Astrocyte (in vitro differentiated cells and primary cell): ENCODE results near the gene FKBP1B. TPM values are rescaled to one million over a fixed set of nuclear protein-coding genes. Genes with fewer than 3 reads are reported as not detected.
A peak's percentile ranks its signal among the peaks of the same experiment; 100 is the strongest.
"Not testable (repeated sequence)": the region's sequence is repeated elsewhere in the genome, so short reads cannot be mapped to it uniquely, and the experiment has no call there.

Experiments
- DNase-seq: peaks from one replicate; pipeline ENCODE4 v3.0.0-alpha.2; 2010; ENCODE audit warnings: low read depth
- FAIRE-seq: peaks from 2 replicates; lab custom pipeline; 2011; peaks lifted over from hg19 to GRCh38; lab: Jason Lieb, UNC
- H2AFZ ChIP-seq: 2 replicates; pipeline ENCODE4 v1.6.0; 2012; ENCODE audit warnings: low read depth, low read length, inconsistent platforms
- H3K27ac ChIP-seq: 2 replicates; pipeline ENCODE4 v1.5.1; 2011; ENCODE audit warnings: low read depth, low read length, inconsistent platforms
- H3K27me3 ChIP-seq: 2 replicates; pipeline ENCODE4 v1.6.0; 2011; ENCODE audit warnings: low read length, inconsistent platforms; ENCODE audit not compliant: insufficient read depth
- H3K36me3 ChIP-seq: 2 replicates; pipeline ENCODE4 v1.5.1; 2011; ENCODE audit warnings: low read length, inconsistent platforms; ENCODE audit not compliant: insufficient read depth
- H3K4me1 ChIP-seq: 2 replicates; pipeline ENCODE4 v1.5.1; 2011; ENCODE audit warnings: low read length, inconsistent platforms; ENCODE audit not compliant: insufficient read depth
- H3K4me2 ChIP-seq: 2 replicates; pipeline ENCODE4 v1.6.0; 2012; ENCODE audit warnings: low read length, inconsistent platforms
- H3K4me3 ChIP-seq: 2 replicates; pipeline ENCODE4 v1.5.1; 2011; ENCODE audit warnings: low read depth, mild to moderate bottlenecking, low read length, inconsistent platforms; ENCODE audit not compliant: insufficient read depth
- H3K79me2 ChIP-seq: 2 replicates; pipeline ENCODE4 v1.6.0; 2012; ENCODE audit warnings: mild to moderate bottlenecking, low read length, inconsistent platforms; ENCODE audit not compliant: insufficient read depth
- H3K9ac ChIP-seq: 2 replicates; pipeline ENCODE4 v1.6.0; 2012; ENCODE audit warnings: mild to moderate bottlenecking, low read length, inconsistent platforms
- H3K9me3 ChIP-seq: 2 replicates; pipeline ENCODE4 v1.5.1; 2012; ENCODE audit warnings: low read depth, mild to moderate bottlenecking, low read length, inconsistent platforms; ENCODE audit not compliant: insufficient read depth
- H4K20me1 ChIP-seq: 2 replicates; pipeline ENCODE4 v1.6.0; 2012; ENCODE audit warnings: low read length, inconsistent platforms; ENCODE audit not compliant: insufficient read depth
- H3K27ac Mint-ChIP-seq: one replicate; pipeline ENCODE4 v1.8.0; 2021; ENCODE audit warnings: mild to moderate bottlenecking, mixed read lengths; ENCODE audit not compliant: unreplicated experiment
- H3K27me3 Mint-ChIP-seq: one replicate; pipeline ENCODE4 v1.8.0; 2021; ENCODE audit warnings: low read depth, mixed read lengths; ENCODE audit not compliant: unreplicated experiment
- H3K36me3 Mint-ChIP-seq: one replicate; pipeline ENCODE4 v1.8.0; 2021; ENCODE audit warnings: low read depth, mixed read lengths; ENCODE audit not compliant: unreplicated experiment
- H3K4me1 Mint-ChIP-seq: one replicate; pipeline ENCODE4 v1.8.0; 2021; ENCODE audit warnings: low read depth, mixed read lengths; ENCODE audit not compliant: unreplicated experiment
- H3K4me3 Mint-ChIP-seq: one replicate; pipeline ENCODE4 v1.8.0; 2021; ENCODE audit warnings: mild to moderate bottlenecking, moderate library complexity, mixed read lengths; ENCODE audit not compliant: unreplicated experiment
- H3K9me3 Mint-ChIP-seq: one replicate; pipeline ENCODE4 v1.8.0; 2021; ENCODE audit warnings: mild to moderate bottlenecking, mixed read lengths; ENCODE audit not compliant: unreplicated experiment
- EZH2 ChIP-seq: IDR thresholded peaks from 2 replicates; pipeline ENCODE4 v1.6.1; 2012; ENCODE audit warnings: mild to moderate bottlenecking, low read length, inconsistent platforms; ENCODE audit not compliant: insufficient read depth
- total RNA-seq: library from RNA; stranded (reverse); gene quantifications from 2 replicates; pipeline ENCODE4 v1.2.1, GENCODE V29; 2021
- TF ChIP-seq, protein P1 (sequence below): IDR thresholded peaks from 2 replicates; pipeline ENCODE4 v1.5.1; 2011; ENCODE audit warnings: low read depth, mild to moderate bottlenecking, inconsistent platforms, low read length, moderate library complexity; ENCODE audit not compliant: insufficient read depth

FKBP1B gene
- total RNA-seq, 1 donor from 2014 or later = 19.4 TPM

DNA sequence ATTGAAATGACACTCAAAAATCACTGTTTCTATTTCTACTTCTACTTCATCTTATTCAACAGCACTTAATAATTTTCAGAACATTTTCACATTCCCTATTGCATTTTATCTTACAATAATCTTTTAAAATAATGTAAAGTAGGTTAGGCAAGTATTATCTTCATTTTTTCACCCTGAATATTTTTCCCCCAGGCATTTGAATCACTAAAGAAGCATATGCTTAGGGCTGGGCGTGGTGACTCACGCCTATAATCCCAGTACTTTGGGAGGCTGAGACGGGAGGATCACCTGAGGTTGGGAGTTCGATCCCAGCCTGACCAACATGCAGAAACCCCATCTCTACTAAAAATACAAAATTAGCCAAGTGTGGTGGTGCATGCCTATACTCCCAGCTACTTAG, 9.0 kb upstream of the FKBP1B start:
- Histone ChIP-seq H2AFZ (no peak overlapping the region), H3K9me3 (no peaks in the 10 kb centered on the region), H3K36me3 (peaks cover 10% of the 10 kb centered on the region), H3K4me3 (no peak overlapping the region), H3K27ac (no peak overlapping the region), H4K20me1 (peaks cover 11% of the 10 kb centered on the region), H3K79me2 (peaks cover 37% of the 10 kb centered on the region), H3K9ac (no peak overlapping the region), H3K4me1 (no peaks in the 10 kb centered on the region), H3K4me2 (no peak overlapping the region), H3K27me3 (no peaks in the 10 kb centered on the region)
- Mint-ChIP-seq H3K4me1 (no peaks in the 10 kb centered on the region), H3K27me3 (no peaks in the 10 kb centered on the region), H3K27ac (no peak overlapping the region), H3K36me3 (no peaks in the 10 kb centered on the region), H3K9me3 (no peaks in the 10 kb centered on the region), H3K4me3 (no peak overlapping the region)
- DNase-seq = no peak
- no peak for TF ChIP-seq EZH2
- TF ChIP-seq, protein P1, sequence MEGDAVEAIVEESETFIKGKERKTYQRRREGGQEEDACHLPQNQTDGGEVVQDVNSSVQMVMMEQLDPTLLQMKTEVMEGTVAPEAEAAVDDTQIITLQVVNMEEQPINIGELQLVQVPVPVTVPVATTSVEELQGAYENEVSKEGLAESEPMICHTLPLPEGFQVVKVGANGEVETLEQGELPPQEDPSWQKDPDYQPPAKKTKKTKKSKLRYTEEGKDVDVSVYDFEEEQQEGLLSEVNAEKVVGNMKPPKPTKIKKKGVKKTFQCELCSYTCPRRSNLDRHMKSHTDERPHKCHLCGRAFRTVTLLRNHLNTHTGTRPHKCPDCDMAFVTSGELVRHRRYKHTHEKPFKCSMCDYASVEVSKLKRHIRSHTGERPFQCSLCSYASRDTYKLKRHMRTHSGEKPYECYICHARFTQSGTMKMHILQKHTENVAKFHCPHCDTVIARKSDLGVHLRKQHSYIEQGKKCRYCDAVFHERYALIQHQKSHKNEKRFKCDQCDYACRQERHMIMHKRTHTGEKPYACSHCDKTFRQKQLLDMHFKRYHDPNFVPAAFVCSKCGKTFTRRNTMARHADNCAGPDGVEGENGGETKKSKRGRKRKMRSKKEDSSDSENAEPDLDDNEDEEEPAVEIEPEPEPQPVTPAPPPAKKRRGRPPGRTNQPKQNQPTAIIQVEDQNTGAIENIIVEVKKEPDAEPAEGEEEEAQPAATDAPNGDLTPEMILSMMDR = no peak
- no peak for FAIRE-seq

GRCh38 chr2:24043133-24043532, 6.4 kb upstream of the FKBP1B start:
- DNase-seq, H3K4me3 Mint-ChIP-seq, H3K27ac ChIP-seq, FAIRE-seq, H4K20me1 ChIP-seq, H3K27me3 Mint-ChIP-seq, H3K27ac Mint-ChIP-seq, H3K9ac ChIP-seq, H3K4me2 ChIP-seq, H3K27me3 ChIP-seq, H3K9me3 Mint-ChIP-seq, H3K9me3 ChIP-seq, H2AFZ ChIP-seq, H3K36me3 Mint-ChIP-seq, H3K4me1 Mint-ChIP-seq, H3K4me3 ChIP-seq, H3K4me1 ChIP-seq: not testable (repeated sequence)
- Histone ChIP-seq H3K79me2 (peaks cover 38% of the 10 kb centered on the region), H3K36me3 (peaks cover 10% of the 10 kb centered on the region)

DNA sequence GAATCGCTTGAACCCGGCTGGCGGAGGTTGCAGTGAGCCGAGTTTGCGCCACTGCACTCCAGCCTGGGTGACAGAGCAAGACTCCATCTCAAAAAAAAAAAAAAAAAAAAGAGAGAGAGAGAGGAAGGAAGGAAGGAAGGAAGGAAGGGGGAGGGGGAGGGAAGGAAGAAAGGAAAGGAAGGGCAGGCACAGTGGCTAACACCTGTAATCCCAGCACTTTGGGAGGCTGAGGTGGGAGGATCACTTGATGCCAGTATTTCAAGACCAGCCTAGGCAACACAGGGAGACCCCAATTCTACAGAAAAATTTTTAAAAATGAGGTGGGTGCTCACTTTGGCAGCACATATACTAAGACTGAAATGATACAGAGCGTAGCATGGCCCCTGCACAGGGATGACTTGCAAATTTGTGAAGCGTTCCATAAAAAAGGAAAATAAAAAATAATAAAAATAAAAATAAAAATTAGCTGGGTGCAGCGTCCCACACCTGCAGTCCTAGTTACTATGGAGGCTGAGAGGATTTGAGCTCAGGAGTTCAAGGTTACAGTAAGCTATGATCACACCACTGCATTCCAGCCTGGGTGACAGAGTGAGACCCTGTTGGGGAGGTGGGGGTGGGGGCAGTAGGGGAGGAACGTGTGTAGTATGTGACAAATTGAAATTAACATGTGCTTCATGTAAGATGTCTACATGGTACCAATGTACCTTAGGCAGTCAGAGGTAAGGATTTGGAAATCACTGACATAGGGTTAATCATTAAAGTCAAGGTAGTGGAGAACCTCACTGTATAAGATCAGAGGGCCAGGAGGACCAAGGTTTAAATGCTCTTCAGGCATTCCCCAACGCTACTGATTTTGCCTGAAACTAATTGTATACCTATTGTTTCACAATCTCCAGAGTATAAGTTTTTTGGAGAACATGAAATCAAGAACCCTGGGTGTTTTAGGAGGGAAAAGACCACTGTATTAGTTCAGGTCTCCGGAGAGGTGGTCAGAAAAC, 3.7 kb upstream of the FKBP1B start:
- DNase-seq (no peak), FAIRE-seq (no peak)
- H3K36me3 ChIP-seq = no peaks in the 10 kb centered on the region
- H3K4me3 ChIP-seq = peak overlapping the region; percentile 94
- no peak overlapping the region for H3K27ac ChIP-seq
- no peak overlapping the region for H2AFZ ChIP-seq
- H3K9ac ChIP-seq = peak overlapping the region; percentile 94
- peaks cover 37% of the 10 kb centered on the region for H3K79me2 ChIP-seq
- Mint-ChIP-seq H3K9me3 (no peaks in the 10 kb centered on the region), H3K36me3 (no peaks in the 10 kb centered on the region), H3K4me1 (peaks cover 9% of the 10 kb centered on the region), H3K4me3 (peak overlapping the region; percentile 100), H3K27me3 (no peaks in the 10 kb centered on the region), H3K27ac (no peak overlapping the region)
- H3K9me3 ChIP-seq = no peaks in the 10 kb centered on the region
- no peaks in the 10 kb centered on the region for H4K20me1 ChIP-seq
- no peak for TF ChIP-seq EZH2
- TF ChIP-seq, protein P1 = no peak
- no peaks in the 10 kb centered on the region for H3K27me3 ChIP-seq
- peaks cover 13% of the 10 kb centered on the region for H3K4me1 ChIP-seq
- H3K4me2 ChIP-seq = peak overlapping the region; percentile 92
